ENCODE data around the gene RAB33B. TPM values are rescaled to one million over a fixed set of nuclear protein-coding genes. Genes with fewer than 3 reads are reported as not detected.
A peak's percentile ranks its signal among the peaks of the same experiment; 100 is the strongest.

Gene RAB33B
- total and polyA plus RNA-seq, 9 of the 15 experiments (the other 6 are each of a cell fraction or from before 2014, with no cell fraction given): 1.7 to 3.7 (median 3.0) TPM

DNA sequence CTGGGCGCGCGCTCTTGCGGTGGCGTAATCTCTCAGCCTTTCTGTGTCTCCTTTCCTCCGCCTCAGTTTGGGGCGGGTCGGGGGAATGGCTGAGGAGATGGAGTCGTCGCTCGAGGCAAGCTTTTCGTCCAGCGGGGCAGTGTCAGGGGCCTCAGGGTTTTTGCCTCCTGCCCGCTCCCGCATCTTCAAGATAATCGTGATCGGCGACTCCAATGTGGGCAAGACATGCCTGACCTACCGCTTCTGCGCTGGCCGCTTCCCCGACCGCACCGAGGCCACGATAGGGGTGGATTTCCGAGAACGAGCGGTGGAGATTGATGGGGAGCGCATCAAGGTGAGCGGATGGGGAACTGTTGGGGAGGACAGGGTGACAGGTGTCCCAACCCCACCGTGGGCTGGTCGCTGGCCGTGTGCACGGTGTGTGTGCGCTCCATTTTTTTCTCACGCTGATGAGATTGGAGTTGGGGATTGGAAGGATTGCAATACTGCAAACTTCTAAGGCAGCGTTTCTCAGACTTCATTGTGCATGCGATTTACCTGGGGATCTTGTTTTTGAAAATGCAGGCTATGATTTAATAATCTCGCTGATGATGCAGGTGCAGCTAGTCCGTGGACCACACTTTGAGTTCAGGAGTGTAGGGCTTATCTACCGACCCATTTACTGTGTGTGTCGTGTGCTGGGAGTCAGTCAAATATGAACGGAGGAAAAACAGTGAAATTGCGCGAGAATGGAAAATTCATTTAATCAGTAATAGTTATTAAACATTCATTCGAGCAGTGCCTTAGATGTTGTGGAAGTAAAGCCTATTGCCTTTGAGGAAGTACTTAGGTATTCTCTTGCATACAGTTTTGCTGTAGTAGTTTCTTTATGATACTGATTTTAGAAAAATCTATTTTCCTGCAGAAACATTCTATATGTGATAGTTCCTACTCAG, at the start of gene RAB33B (continued):
- TF ChIP-seq, protein P1, sequence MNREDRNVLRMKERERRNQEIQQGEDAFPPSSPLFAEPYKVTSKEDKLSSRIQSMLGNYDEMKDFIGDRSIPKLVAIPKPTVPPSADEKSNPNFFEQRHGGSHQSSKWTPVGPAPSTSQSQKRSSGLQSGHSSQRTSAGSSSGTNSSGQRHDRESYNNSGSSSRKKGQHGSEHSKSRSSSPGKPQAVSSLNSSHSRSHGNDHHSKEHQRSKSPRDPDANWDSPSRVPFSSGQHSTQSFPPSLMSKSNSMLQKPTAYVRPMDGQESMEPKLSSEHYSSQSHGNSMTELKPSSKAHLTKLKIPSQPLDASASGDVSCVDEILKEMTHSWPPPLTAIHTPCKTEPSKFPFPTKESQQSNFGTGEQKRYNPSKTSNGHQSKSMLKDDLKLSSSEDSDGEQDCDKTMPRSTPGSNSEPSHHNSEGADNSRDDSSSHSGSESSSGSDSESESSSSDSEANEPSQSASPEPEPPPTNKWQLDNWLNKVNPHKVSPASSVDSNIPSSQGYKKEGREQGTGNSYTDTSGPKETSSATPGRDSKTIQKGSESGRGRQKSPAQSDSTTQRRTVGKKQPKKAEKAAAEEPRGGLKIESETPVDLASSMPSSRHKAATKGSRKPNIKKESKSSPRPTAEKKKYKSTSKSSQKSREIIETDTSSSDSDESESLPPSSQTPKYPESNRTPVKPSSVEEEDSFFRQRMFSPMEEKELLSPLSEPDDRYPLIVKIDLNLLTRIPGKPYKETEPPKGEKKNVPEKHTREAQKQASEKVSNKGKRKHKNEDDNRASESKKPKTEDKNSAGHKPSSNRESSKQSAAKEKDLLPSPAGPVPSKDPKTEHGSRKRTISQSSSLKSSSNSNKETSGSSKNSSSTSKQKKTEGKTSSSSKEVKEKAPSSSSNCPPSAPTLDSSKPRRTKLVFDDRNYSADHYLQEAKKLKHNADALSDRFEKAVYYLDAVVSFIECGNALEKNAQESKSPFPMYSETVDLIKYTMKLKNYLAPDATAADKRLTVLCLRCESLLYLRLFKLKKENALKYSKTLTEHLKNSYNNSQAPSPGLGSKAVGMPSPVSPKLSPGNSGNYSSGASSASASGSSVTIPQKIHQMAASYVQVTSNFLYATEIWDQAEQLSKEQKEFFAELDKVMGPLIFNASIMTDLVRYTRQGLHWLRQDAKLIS (CRISPR knock-in tag; IDR thresholded peaks at IDR 0.05): no peak; the same call in 1 of the 2 replicates
- TF ChIP-seq, protein P2, sequence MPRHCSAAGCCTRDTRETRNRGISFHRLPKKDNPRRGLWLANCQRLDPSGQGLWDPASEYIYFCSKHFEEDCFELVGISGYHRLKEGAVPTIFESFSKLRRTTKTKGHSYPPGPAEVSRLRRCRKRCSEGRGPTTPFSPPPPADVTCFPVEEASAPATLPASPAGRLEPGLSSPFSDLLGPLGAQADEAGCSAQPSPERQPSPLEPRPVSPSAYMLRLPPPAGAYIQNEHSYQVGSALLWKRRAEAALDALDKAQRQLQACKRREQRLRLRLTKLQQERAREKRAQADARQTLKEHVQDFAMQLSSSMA (CRISPR knock-in tag; IDR thresholded peaks at IDR 0.05): 0 out of 2 replicates have a peak, but pooled peaks have one; percentile 36
- TF ChIP-seq ETV6 (IDR thresholded peaks at IDR 0.05; ENCODE audit: borderline replicate concordance in 1 of 2, low read depth in 2 of 2, low read length in 1 of 2) (no peak), ETV6 (CRISPR knock-in tag; IDR thresholded peaks at IDR 0.05; ENCODE audit: borderline replicate concordance) (peak; percentile 49; the same call in 1 of the 2 replicates), BCOR (IDR thresholded peaks at IDR 0.05) (peak; percentile 42), ZNF75A (CRISPR knock-in tag; IDR thresholded peaks at IDR 0.05) (no peak)
- TF ChIP-seq, protein P3, sequence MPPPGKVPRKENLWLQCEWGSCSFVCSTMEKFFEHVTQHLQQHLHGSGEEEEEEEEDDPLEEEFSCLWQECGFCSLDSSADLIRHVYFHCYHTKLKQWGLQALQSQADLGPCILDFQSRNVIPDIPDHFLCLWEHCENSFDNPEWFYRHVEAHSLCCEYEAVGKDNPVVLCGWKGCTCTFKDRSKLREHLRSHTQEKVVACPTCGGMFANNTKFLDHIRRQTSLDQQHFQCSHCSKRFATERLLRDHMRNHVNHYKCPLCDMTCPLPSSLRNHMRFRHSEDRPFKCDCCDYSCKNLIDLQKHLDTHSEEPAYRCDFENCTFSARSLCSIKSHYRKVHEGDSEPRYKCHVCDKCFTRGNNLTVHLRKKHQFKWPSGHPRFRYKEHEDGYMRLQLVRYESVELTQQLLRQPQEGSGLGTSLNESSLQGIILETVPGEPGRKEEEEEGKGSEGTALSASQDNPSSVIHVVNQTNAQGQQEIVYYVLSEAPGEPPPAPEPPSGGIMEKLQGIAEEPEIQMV (tag; conservative IDR thresholded peaks at IDR 0.05; ENCODE audit: low read depth): peak; percentile 69
- TF ChIP-seq, protein P4, sequence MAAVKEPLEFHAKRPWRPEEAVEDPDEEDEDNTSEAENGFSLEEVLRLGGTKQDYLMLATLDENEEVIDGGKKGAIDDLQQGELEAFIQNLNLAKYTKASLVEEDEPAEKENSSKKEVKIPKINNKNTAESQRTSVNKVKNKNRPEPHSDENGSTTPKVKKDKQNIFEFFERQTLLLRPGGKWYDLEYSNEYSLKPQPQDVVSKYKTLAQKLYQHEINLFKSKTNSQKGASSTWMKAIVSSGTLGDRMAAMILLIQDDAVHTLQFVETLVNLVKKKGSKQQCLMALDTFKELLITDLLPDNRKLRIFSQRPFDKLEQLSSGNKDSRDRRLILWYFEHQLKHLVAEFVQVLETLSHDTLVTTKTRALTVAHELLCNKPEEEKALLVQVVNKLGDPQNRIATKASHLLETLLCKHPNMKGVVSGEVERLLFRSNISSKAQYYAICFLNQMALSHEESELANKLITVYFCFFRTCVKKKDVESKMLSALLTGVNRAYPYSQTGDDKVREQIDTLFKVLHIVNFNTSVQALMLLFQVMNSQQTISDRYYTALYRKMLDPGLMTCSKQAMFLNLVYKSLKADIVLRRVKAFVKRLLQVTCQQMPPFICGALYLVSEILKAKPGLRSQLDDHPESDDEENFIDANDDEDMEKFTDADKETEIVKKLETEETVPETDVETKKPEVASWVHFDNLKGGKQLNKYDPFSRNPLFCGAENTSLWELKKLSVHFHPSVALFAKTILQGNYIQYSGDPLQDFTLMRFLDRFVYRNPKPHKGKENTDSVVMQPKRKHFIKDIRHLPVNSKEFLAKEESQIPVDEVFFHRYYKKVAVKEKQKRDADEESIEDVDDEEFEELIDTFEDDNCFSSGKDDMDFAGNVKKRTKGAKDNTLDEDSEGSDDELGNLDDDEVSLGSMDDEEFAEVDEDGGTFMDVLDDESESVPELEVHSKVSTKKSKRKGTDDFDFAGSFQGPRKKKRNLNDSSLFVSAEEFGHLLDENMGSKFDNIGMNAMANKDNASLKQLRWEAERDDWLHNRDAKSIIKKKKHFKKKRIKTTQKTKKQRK (IDR thresholded peaks at IDR 0.05; ENCODE audit: borderline replicate concordance, low read depth, low read length): no peak

Data from K562 (cell line).